ENCODE measurements around the gene PCMT1.

Gene PCMT1

DNA sequence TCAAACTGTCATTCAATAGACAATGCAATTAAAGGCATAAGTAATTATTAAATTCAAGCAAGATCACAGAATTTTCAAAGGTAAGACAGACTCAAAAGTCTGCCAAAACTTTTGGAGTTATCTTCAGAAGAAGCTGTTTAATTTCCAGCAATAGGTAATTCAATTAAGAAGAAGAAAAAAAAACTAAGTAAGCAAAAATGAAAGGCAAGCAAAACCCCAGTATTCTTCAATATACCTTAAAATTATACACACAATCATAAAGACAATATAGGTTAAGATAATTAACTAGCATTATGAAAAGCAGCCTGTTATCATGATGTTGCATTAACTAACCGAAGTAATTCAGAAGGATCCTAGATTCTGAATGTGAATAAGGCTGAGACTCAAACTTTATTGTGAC is 35.1 kb upstream of the PCMT1 start:
- TF ChIP-seq EZH2 (IDR thresholded peaks at IDR 0.05; ENCODE audit: borderline replicate concordance, low read length), result no peak
- TF ChIP-seq, protein P1, sequence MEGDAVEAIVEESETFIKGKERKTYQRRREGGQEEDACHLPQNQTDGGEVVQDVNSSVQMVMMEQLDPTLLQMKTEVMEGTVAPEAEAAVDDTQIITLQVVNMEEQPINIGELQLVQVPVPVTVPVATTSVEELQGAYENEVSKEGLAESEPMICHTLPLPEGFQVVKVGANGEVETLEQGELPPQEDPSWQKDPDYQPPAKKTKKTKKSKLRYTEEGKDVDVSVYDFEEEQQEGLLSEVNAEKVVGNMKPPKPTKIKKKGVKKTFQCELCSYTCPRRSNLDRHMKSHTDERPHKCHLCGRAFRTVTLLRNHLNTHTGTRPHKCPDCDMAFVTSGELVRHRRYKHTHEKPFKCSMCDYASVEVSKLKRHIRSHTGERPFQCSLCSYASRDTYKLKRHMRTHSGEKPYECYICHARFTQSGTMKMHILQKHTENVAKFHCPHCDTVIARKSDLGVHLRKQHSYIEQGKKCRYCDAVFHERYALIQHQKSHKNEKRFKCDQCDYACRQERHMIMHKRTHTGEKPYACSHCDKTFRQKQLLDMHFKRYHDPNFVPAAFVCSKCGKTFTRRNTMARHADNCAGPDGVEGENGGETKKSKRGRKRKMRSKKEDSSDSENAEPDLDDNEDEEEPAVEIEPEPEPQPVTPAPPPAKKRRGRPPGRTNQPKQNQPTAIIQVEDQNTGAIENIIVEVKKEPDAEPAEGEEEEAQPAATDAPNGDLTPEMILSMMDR (IDR thresholded peaks at IDR 0.05; ENCODE audit: low read length), result no peak
- Histone ChIP-seq H3K27me3 (ENCODE audit: insufficient read depth, low read length) (no peaks in the 10 kb centered on the region), H3K79me2 (ENCODE audit: insufficient read depth, low read length) (peaks cover 57% of the 10 kb centered on the region)

DNA sequence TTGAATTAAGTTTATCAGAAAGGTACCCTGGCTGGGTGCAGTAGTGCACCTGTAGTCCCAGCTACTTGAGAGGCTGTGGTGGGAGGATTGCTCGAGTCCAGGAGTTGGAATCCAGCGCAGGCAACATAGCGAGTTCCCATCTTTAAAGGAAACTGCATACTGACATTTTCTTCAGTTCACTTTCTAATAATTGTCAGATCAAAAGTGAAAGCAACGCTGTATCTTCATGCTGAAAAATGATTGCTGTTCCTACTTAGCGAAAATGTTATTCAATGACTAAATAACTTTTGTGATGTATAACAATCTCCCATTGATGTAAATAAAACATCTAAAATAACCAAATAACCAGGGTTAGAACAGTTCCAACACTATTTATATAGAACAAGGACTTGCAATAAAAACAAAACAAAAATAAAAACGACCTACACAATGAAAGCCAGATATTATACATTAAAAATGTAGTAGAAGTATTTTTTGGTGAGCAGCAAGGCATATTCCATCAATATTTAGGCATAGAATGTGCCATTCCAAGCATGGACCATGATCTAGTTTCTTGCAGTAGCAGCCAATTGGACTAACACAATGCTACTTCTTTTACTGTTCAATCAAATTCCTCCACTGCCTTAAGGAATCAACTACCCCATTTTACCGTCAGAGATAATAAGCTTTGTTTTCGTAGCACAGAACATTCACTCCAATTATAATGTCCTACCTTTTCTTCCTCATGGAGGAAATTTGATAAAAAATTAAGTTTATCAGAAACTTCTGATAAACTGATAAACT is 33.2 kb upstream of the PCMT1 start:
- H3K4me3 ChIP-seq (ENCODE audit: low read depth, low read length, poor library complexity, severe bottlenecking), result peak overlapping the region; percentile 99
- H3K9me2 ChIP-seq (ENCODE audit: low read depth, low read length), result no peaks in the 10 kb centered on the region
- peaks cover 50% of the 10 kb centered on the region for H3K79me2 ChIP-seq (ENCODE audit: insufficient read depth, low read length)
- no peaks in the 10 kb centered on the region for H3K36me3 ChIP-seq (ENCODE audit: insufficient read depth, low read length)
- H4K20me1 ChIP-seq (ENCODE audit: insufficient read depth, low read length), result no peaks in the 10 kb centered on the region
- no peaks in the 10 kb centered on the region; the same call in 1 of the 2 replicates for H3F3A ChIP-seq (ENCODE audit: insufficient read depth, low read length)
- peak overlapping the region; percentile 77 for H3K4me2 ChIP-seq (ENCODE audit: low read length)
- H3K9ac ChIP-seq (ENCODE audit: low read length), result peak overlapping the region; percentile 100
- no peaks in the 10 kb centered on the region for H3K9me3 ChIP-seq (ENCODE audit: low read length)
- H3K4me1 ChIP-seq (ENCODE audit: insufficient read depth, low read length, severe bottlenecking), result peaks cover 25% of the 10 kb centered on the region
- no peaks in the 10 kb centered on the region for H3K27me3 ChIP-seq (ENCODE audit: insufficient read depth, low read length)
- TF ChIP-seq EZH2 (IDR thresholded peaks at IDR 0.05; ENCODE audit: borderline replicate concordance, low read length), result no peak
- TF ChIP-seq, protein P1 (IDR thresholded peaks at IDR 0.05; ENCODE audit: low read length), result no peak
- no peak overlapping the region for H3K27ac ChIP-seq (ENCODE audit: low read depth, low read length, poor library complexity, severe bottlenecking)
- no peak overlapping the region for H2AFZ ChIP-seq (ENCODE audit: low read length)

More for the DNA sequence above, 35.1 kb upstream of the PCMT1 start:
- Histone ChIP-seq H3F3A (ENCODE audit: insufficient read depth, low read length) (no peaks in the 10 kb centered on the region; the same call in 1 of the 2 replicates), H3K9me2 (ENCODE audit: low read depth, low read length) (no peaks in the 10 kb centered on the region), H3K4me2 (ENCODE audit: low read length) (no peak overlapping the region), H3K9me3 (ENCODE audit: low read length) (no peaks in the 10 kb centered on the region), H3K4me3 (ENCODE audit: low read depth, low read length, poor library complexity, severe bottlenecking) (no peak overlapping the region), H4K20me1 (ENCODE audit: insufficient read depth, low read length) (no peaks in the 10 kb centered on the region), H3K9ac (ENCODE audit: low read length) (no peak overlapping the region), H3K27ac (ENCODE audit: low read depth, low read length, poor library complexity, severe bottlenecking) (no peak overlapping the region), H2AFZ (ENCODE audit: low read length) (no peak overlapping the region), H3K36me3 (ENCODE audit: insufficient read depth, low read length) (no peaks in the 10 kb centered on the region), H3K4me1 (ENCODE audit: insufficient read depth, low read length, severe bottlenecking) (peaks cover 25% of the 10 kb centered on the region)

DNA sequence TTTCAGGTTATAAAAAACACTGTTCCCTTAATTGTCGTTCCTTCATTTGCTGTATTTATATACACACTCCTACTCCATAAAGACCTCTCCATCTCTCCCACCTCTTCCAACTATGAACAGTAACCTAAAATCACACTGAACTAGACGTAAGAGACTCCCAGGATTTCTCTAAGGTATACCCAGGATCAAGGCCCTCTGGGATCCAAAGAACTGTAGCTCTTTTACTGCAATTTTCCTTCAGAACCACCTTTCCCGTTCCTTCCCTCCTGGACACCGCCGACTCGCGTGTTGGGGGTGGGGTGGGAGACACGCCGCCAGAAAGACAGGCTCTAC is 32.3 kb upstream of the PCMT1 start:
- H3K4me1 ChIP-seq (ENCODE audit: insufficient read depth, low read length, severe bottlenecking), result peaks cover 25% of the 10 kb centered on the region
- H3K9me2 ChIP-seq (ENCODE audit: low read depth, low read length), result no peaks in the 10 kb centered on the region
- peaks cover 50% of the 10 kb centered on the region for H3K79me2 ChIP-seq (ENCODE audit: insufficient read depth, low read length)
- H3K4me2 ChIP-seq (ENCODE audit: low read length), result peak overlapping the region; percentile 77
- H3K27ac ChIP-seq (ENCODE audit: low read depth, low read length, poor library complexity, severe bottlenecking), result peak overlapping the region; percentile 64
- H3K9me3 ChIP-seq (ENCODE audit: low read length), result no peaks in the 10 kb centered on the region
- no peaks in the 10 kb centered on the region for H4K20me1 ChIP-seq (ENCODE audit: insufficient read depth, low read length)
- H3K9ac ChIP-seq (ENCODE audit: low read length), result peak overlapping the region; percentile 100
- H3F3A ChIP-seq (ENCODE audit: insufficient read depth, low read length), result no peaks in the 10 kb centered on the region; the same call in 1 of the 2 replicates
- H3K4me3 ChIP-seq (ENCODE audit: low read depth, low read length, poor library complexity, severe bottlenecking), result peak overlapping the region; percentile 99
- TF ChIP-seq EZH2 (IDR thresholded peaks at IDR 0.05; ENCODE audit: borderline replicate concordance, low read length), result no peak
- TF ChIP-seq, protein P1 (IDR thresholded peaks at IDR 0.05; ENCODE audit: low read length), result no peak
- H2AFZ ChIP-seq (ENCODE audit: low read length), result no peak overlapping the region
- H3K27me3 ChIP-seq (ENCODE audit: insufficient read depth, low read length), result no peaks in the 10 kb centered on the region
- H3K36me3 ChIP-seq (ENCODE audit: insufficient read depth, low read length), result no peaks in the 10 kb centered on the region

Data from OCI-LY1 (cell line).